GM12878 (cell line): ENCODE data around the gene CNGA4. TPM values are rescaled to one million over a fixed set of nuclear protein-coding genes. Genes with fewer than 3 reads are reported as not detected.

Experiments used
- ATAC-seq: fragments of 200-7000 bp; cut with Tn5 transposase; 3 replicates; pipeline ENCODE4 v1.9.1; 2020; ENCODE audit warnings: mild to moderate bottlenecking, moderate library complexity
- BruUV-seq: library from RNA; stranded (reverse); fragments of 400-500 nt; replicated peaks from 2 replicates; lab custom pipeline; 2021; lab: Mats Ljungman, UMichigan
- CTCF ChIA-PET: fragments of 300-600 bp; sonication (Branson Sonifier 250); formaldehyde crosslinking; extraction: SDS; loops from one replicate; lab custom pipeline; 2021; ENCODE audit warnings: inconsistent platforms; lab: Yijun Ruan, JAX
- POLR2A ChIA-PET: fragments of 350-600 bp; formaldehyde crosslinking; extraction: SDS; loops from one replicate; lab custom pipeline; 2021; ENCODE audit warnings: inconsistent platforms; lab: Charles Lee
- RAD21 ChIA-PET: fragments of 300-600 bp; sonication (Branson Sonifier 250); formaldehyde crosslinking; loops from one replicate; lab custom pipeline; 2023; ENCODE audit warnings: antibody characterized with exemption; ENCODE audit not compliant: unreplicated experiment; lab: Charles Lee
- SMC1A ChIA-PET: fragments of 300-600 bp; sonication (Branson Sonifier 250); formaldehyde crosslinking; loops from one replicate; lab custom pipeline; 2023; ENCODE audit not compliant: unreplicated experiment, uncharacterized antibody; lab: Charles Lee
- DNase-seq: peaks from one replicate; pipeline ENCODE4 v3.0.0-alpha.2; 2011; ENCODE audit warnings: low read depth, low spot score
- FAIRE-seq: peaks from 3 replicates; lab custom pipeline; 2011; peaks lifted over from hg19 to GRCh38; lab: Jason Lieb, UNC
- H2AFZ ChIP-seq: 2 replicates; pipeline ENCODE4 v1.6.0; 2011; ENCODE audit warnings: low read depth, low read length, control low read depth; ENCODE audit not compliant: control insufficient read depth
- H3K27ac ChIP-seq: 2 replicates; pipeline ENCODE4 v1.5.1; 2011; ENCODE audit warnings: control low read depth; ENCODE audit not compliant: control insufficient read depth, insufficient read depth
- H3K27me3 ChIP-seq, 2 experiments: replicated peaks in 1 of 2; 2 replicates each; pipeline versions ENCODE4 v1.6.0 to v1.6.1; 2011; ENCODE audit warnings: low read length in 1 of 2; ENCODE audit not compliant: control insufficient read depth in 2 of 2, insufficient read depth in 2 of 2
- H3K36me3 ChIP-seq, 2 experiments: 2 replicates each; pipeline ENCODE4 v1.5.1; 2011; ENCODE audit warnings: low read length in 1 of 2; ENCODE audit not compliant: control insufficient read depth in 2 of 2, insufficient read depth in 2 of 2
- H3K4me1 ChIP-seq: 2 replicates; pipeline ENCODE4 v1.6.1; 2011; ENCODE audit warnings: mild to moderate bottlenecking, low read length, moderate library complexity, mixed read lengths; ENCODE audit not compliant: control insufficient read depth, insufficient read depth
- H3K4me2 ChIP-seq: 2 replicates; pipeline ENCODE4 v1.6.0; 2011; ENCODE audit warnings: control low read depth; ENCODE audit not compliant: control insufficient read depth, insufficient read depth
- H3K4me3 ChIP-seq: fragments of 200-600 bp; sonication (generic); 2 replicates; pipeline ENCODE4 v1.5.1; 2016
- H3K79me2 ChIP-seq: 2 replicates; pipeline ENCODE4 v1.6.0; 2011; ENCODE audit warnings: low read length; ENCODE audit not compliant: control insufficient read depth, insufficient read depth
- H3K9ac ChIP-seq: 2 replicates; pipeline ENCODE4 v1.8.0; 2011; ENCODE audit warnings: low read length, control low read depth, mixed read lengths; ENCODE audit not compliant: control insufficient read depth, insufficient read depth
- H3K9me3 ChIP-seq: replicated peaks from 3 replicates; pipeline ENCODE4 v1.5.1; 2011; ENCODE audit warnings: mild to moderate bottlenecking, low read length; ENCODE audit not compliant: control insufficient read depth, insufficient read depth
- H4K20me1 ChIP-seq: 2 replicates; pipeline ENCODE4 v1.6.0; 2011; ENCODE audit not compliant: control insufficient read depth, insufficient read depth
- BRCA1 ChIP-seq: IDR thresholded peaks from 2 replicates; pipeline ENCODE4 v1.6.1; 2011; ENCODE audit warnings: low read depth, low read length, improper control_type of control experiment
- DPF2 ChIP-seq: fragments of 450-650 bp; IDR thresholded peaks from 2 replicates; pipeline ENCODE4 v1.6.1; 2017; ENCODE audit warnings: mild to moderate bottlenecking
- HDGF ChIP-seq: fragments of 450-650 bp; IDR thresholded peaks from 2 replicates; pipeline ENCODE4 v1.6.1; 2016; ENCODE audit warnings: antibody characterized with exemption
- IKZF1 ChIP-seq: fragments of 450-650 bp; conservative IDR thresholded peaks from 2 replicates; pipeline ENCODE4 v1.6.1; 2017; ENCODE audit warnings: antibody characterized with exemption, mild to moderate bottlenecking
- KLF5 ChIP-seq: fragments of 450-650 bp; IDR thresholded peaks from 2 replicates; pipeline ENCODE4 v1.6.1; 2014; ENCODE audit warnings: mild to moderate bottlenecking; ENCODE audit not compliant: partially characterized antibody
- NFXL1 ChIP-seq: fragments of 450-650 bp; IDR thresholded peaks from 2 replicates; pipeline ENCODE4 v1.6.1; 2017; ENCODE audit warnings: antibody characterized with exemption, mild to moderate bottlenecking, borderline replicate concordance
- SIN3A ChIP-seq: IDR thresholded peaks from 2 replicates; pipeline ENCODE4 v1.6.1; 2012; ENCODE audit warnings: low read depth, low read length, improper control_type of control experiment
- TAF1 ChIP-seq: IDR thresholded peaks from 2 replicates; pipeline ENCODE4 v1.6.1; 2011; ENCODE audit warnings: mild to moderate bottlenecking, low read depth, low read length, borderline replicate concordance
- TARDBP ChIP-seq: IDR thresholded peaks from 2 replicates; pipeline ENCODE4 v1.6.1; 2016; ENCODE audit warnings: borderline replicate concordance
- TBL1XR1 ChIP-seq: IDR thresholded peaks from 2 replicates; pipeline ENCODE4 v1.6.1; 2012; ENCODE audit warnings: low read depth, low read length, improper control_type of control experiment
- ZNF24 ChIP-seq: fragments of 450-650 bp; IDR thresholded peaks from 2 replicates; pipeline ENCODE4 v1.6.1; 2017; ENCODE audit warnings: antibody characterized with exemption, mild to moderate bottlenecking
- ZNF274 ChIP-seq: IDR thresholded peaks from one replicate; pipeline ENCODE4 v1.8.0; 2011; ENCODE audit not compliant: insufficient read length, insufficient read depth
- WGBS: methylation state at CpG from one replicate; pipeline ENCODE4 v1.1.6; 2016; ENCODE audit warnings: low lambda C conversion rate; ENCODE audit not compliant: insufficient replicate concordance, insufficient coverage; ENCODE audit errors: missing lambda C conversion rate; 5-methylcytosine and 5-hydroxymethylcytosine counted together
- in situ Hi-C: fragments of 300-500 bp; cut with MboI; formaldehyde crosslinking; loops from 9 replicates; pipeline ENCODE4 v1.14.3; 2018; ENCODE audit warnings: mixed read lengths
- intact Hi-C: fragments of 100-400 bp; cut with micrococcal nuclease; formaldehyde crosslinking; loops from one replicate; pipeline ENCODE4 v1.14.2; 2022; ENCODE audit not compliant: unreplicated experiment
- polyA plus RNA-seq, 11 experiments: library from polyadenylated mRNA; depleted of rRNA in 4 of 11; unstranded in 6 of 11; stranded (reverse) in 5 of 11; fragments of >200 nt; fragmentation: Nextera tagmentation in 4 of 11; fragmentation: Illumina TruSeq in 1 of 11; extraction: Ambion mirVana in 4 of 11; extraction: Trizol in 1 of 11; gene quantifications; 1 replicate in 1 of 11; 2 replicates in 10 of 11; pipeline versions ENCODE4 v1.2.1 to v1.2.3, GENCODE V29; 2011 to 2016; ENCODE audit warnings: inconsistent platforms in 2 of 11, missing spikeins in 2 of 11, low read depth in 1 of 11
- total RNA-seq, 4 experiments: library from RNA; depleted of rRNA in 3 of 4; stranded (reverse); fragments of >200 nt in 3 of 4; fragmentation: Illumina TruSeq in 1 of 4; extraction: Trizol in 1 of 4; gene quantifications; 2 replicates each; pipeline versions ENCODE4 v1.2.1 to v1.2.3, GENCODE V29; 2013 to 2021
- TF ChIP-seq, protein P1 (sequence below): fragments of 450-650 bp; IDR thresholded peaks from 2 replicates; pipeline ENCODE4 v1.6.1; 2018; ENCODE audit warnings: borderline replicate concordance, mild to moderate bottlenecking; ENCODE audit not compliant: partially characterized antibody
- TF ChIP-seq, protein P2 (sequence below): fragments of 450-650 bp; IDR thresholded peaks from 2 replicates; pipeline ENCODE4 v1.6.1; 2016; ENCODE audit warnings: mild to moderate bottlenecking
- TF ChIP-seq, protein P3 (sequence below): IDR thresholded peaks from 2 replicates; pipeline ENCODE4 v1.6.1; 2012; ENCODE audit warnings: low read depth, low read length, improper control_type of control experiment
- TF ChIP-seq, protein P4 (sequence below): fragments of 450-650 bp; formaldehyde crosslinking; IDR thresholded peaks from 2 replicates; pipeline ENCODE4 v1.5.0; 2022; ENCODE audit warnings: mild to moderate bottlenecking, missing genetic modification characterization

Gene CNGA4
- total and polyA plus RNA-seq, 10 of the 15 experiments (the other 5 are each of a cell fraction or from before 2014, with no cell fraction given) = 0.05 to 0.26 (median 0.07) TPM; not detected in 5

DNA sequence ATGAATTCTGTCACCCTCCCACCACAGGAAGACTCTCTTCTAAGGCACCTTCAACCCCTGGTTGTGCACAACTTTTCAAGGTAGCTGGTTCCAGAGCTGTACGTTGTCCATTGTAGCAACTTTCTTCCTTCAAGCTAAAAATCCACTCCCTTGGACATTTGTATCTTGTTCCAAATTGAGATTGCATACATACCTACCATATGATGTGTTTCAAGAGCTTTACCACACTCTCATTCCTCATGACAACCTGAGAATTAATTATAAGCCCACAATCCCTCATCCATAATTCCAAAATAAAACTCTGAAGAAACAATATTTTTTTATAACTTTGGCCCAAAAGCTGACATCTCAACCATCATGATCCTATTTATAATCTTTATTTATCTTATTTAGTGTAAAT is 36.8 kb upstream of the CNGA4 start:
- POLR2A ChIA-PET = no interaction called here
- no peaks in the 10 kb centered on the region for H3K27me3 ChIP-seq
- intact Hi-C loops = no loop called here
- 100% methylated on average over 1 of the region's 1 CpG for WGBS
- TF ChIP-seq ZNF24 = no peak
- no peak for TF ChIP-seq DPF2
- no peak for TF ChIP-seq ZNF274
- TF ChIP-seq HDGF = no peak
- no peak for TF ChIP-seq BRCA1
- TF ChIP-seq, protein P1, sequence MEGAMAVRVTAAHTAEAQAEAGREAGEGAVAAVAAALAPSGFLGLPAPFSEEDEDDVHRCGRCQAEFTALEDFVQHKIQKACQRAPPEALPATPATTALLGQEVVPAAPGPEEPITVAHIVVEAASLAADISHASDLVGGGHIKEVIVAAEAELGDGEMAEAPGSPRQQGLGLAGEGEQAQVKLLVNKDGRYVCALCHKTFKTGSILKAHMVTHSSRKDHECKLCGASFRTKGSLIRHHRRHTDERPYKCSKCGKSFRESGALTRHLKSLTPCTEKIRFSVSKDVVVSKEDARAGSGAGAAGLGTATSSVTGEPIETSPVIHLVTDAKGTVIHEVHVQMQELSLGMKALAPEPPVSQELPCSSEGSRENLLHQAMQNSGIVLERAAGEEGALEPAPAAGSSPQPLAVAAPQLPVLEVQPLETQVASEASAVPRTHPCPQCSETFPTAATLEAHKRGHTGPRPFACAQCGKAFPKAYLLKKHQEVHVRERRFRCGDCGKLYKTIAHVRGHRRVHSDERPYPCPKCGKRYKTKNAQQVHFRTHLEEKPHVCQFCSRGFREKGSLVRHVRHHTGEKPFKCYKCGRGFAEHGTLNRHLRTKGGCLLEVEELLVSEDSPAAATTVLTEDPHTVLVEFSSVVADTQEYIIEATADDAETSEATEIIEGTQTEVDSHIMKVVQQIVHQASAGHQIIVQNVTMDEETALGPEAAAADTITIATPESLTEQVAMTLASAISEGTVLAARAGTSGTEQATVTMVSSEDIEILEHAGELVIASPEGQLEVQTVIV = no peak
- TF ChIP-seq, protein P2, sequence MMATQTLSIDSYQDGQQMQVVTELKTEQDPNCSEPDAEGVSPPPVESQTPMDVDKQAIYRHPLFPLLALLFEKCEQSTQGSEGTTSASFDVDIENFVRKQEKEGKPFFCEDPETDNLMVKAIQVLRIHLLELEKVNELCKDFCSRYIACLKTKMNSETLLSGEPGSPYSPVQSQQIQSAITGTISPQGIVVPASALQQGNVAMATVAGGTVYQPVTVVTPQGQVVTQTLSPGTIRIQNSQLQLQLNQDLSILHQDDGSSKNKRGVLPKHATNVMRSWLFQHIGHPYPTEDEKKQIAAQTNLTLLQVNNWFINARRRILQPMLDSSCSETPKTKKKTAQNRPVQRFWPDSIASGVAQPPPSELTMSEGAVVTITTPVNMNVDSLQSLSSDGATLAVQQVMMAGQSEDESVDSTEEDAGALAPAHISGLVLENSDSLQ = no peak
- TF ChIP-seq, protein P3, sequence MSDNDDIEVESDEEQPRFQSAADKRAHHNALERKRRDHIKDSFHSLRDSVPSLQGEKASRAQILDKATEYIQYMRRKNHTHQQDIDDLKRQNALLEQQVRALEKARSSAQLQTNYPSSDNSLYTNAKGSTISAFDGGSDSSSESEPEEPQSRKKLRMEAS = no peak
- TF ChIP-seq TAF1 = no peak
- no peak for TF ChIP-seq IKZF1
- no peak for TF ChIP-seq KLF5
- TF ChIP-seq TARDBP = no peak
- no peak for TF ChIP-seq SIN3A
- no peak for TF ChIP-seq TBL1XR1
- TF ChIP-seq NFXL1 = no peak
- TF ChIP-seq, protein P4, sequence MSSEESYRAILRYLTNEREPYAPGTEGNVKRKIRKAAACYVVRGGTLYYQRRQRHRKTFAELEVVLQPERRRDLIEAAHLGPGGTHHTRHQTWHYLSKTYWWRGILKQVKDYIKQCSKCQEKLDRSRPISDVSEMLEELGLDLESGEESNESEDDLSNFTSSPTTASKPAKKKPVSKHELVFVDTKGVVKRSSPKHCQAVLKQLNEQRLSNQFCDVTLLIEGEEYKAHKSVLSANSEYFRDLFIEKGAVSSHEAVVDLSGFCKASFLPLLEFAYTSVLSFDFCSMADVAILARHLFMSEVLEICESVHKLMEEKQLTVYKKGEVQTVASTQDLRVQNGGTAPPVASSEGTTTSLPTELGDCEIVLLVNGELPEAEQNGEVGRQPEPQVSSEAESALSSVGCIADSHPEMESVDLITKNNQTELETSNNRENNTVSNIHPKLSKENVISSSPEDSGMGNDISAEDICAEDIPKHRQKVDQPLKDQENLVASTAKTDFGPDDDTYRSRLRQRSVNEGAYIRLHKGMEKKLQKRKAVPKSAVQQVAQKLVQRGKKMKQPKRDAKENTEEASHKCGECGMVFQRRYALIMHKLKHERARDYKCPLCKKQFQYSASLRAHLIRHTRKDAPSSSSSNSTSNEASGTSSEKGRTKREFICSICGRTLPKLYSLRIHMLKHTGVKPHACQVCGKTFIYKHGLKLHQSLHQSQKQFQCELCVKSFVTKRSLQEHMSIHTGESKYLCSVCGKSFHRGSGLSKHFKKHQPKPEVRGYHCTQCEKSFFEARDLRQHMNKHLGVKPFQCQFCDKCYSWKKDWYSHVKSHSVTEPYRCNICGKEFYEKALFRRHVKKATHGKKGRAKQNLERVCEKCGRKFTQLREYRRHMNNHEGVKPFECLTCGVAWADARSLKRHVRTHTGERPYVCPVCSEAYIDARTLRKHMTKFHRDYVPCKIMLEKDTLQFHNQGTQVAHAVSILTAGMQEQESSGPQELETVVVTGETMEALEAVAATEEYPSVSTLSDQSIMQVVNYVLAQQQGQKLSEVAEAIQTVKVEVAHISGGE (CRISPR knock-in tag) = no peak
- TF ChIP-seq, all 136 proteins: peak for 0
- Histone ChIP-seq H3K4me2 (no peak overlapping the region), H3K9ac (no peak overlapping the region), H3K36me3 (no peaks in the 10 kb centered on the region), H4K20me1 (no peaks in the 10 kb centered on the region), H3K4me3 (no peak overlapping the region), H3K9me3 (no peaks in the 10 kb centered on the region), H3K4me1 (peaks cover 9% of the 10 kb centered on the region), H2AFZ (no peak overlapping the region), H3K79me2 (no peaks in the 10 kb centered on the region), H3K27ac (no peak overlapping the region)
- FAIRE-seq (no peak), ATAC-seq (no peak), DNase-seq (no peak)
- CTCF ChIA-PET = no interaction called here
- RAD21 ChIA-PET = interaction anchor here (0.8 kb wide), 1 partner anchor 28 kb away, joined by 3 read pairs; no protein-coding TSS in a partner anchor
- SMC1A ChIA-PET = interaction anchor here (0.5 to 1.1 kb wide), 3 partner anchors 15 to 210 kb away, joined by 3 read pairs; no protein-coding TSS in a partner anchor
- BruUV-seq = no TSS peak
- in situ Hi-C loops = no loop called here
